Camera-type eye (tissue), 1 donor: ENCODE results near the gene NBPF11. TPM values are rescaled to one million over a fixed set of nuclear protein-coding genes. Genes with fewer than 3 reads are reported as not detected.

Source experiments
- total RNA-seq: library from RNA; depleted of rRNA; stranded (reverse); fragments of >200 nt; gene quantifications from one replicate; pipeline ENCODE4 v1.2.3, GENCODE V29; 2014

Gene NBPF11, protein sequence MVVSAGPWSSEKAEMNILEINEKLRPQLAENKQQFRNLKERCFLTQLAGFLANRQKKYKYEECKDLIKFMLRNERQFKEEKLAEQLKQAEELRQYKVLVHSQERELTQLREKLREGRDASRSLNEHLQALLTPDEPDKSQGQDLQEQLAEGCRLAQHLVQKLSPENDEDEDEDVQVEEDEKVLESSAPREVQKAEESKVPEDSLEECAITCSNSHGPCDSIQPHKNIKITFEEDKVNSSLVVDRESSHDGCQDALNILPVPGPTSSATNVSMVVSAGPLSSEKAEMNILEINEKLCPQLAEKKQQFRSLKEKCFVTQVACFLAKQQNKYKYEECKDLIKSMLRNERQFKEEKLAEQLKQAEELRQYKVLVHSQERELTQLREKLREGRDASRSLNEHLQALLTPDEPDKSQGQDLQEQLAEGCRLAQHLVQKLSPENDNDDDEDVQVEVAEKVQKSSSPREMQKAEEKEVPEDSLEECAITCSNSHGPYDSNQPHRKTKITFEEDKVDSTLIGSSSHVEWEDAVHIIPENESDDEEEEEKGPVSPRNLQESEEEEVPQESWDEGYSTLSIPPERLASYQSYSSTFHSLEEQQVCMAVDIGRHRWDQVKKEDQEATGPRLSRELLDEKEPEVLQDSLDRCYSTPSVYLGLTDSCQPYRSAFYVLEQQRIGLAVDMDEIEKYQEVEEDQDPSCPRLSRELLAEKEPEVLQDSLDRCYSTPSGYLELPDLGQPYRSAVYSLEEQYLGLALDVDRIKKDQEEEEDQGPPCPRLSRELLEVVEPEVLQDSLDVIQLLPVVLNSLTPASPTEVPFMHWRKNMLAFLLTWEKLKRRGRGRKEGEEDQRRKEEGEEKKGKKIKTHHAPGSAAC
- total RNA-seq: 16.7 TPM

DNA sequence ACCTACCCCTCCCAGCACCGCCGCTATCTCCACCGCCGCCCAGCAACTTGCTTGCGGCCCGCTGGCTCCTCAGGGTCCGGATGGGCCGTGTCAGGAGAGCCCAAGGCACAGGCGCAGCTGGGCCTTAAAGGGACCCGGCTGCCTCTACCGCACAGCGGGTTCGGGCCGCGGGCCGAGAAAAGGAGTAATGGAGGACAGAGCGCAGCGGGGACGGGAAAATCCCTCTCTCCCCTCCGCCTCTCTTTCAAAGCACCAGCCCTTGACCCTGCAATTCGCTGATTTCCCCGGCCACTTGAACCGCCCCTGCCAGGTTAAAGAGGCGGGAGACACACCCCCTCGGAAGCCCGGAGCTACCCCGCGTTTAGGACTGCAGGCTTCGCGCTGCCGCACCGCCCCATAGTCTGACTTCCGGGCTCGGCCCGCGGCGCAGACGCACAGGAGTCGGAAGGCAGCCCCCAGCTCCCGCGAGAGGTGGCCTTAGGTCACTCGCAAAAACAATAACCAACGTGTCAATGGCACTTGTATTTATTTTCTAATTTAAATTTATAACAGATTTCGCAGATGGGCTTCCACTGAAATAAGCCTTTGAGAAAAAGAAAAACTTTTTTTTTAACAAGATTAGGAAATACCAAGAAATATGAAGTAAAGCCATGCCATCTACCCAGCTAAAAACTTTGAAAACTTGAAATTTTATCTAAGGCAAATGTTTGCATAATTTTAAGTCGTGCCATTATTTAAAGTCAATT lies at the start of gene NBPF11:
NBPF11 (minus strand) TSS at position 371 of the 746 bp plus-strand sequence. CDS start 25,278 bp downstream, outside the sequence.

Other genes starting within 250 kb of the NBPF11 start
- 40.3 TPM for gene GJA8, start 249.5 kb downstream of the NBPF11 start, total RNA-seq
- 39.4 TPM for gene GPR89B, start 223.9 kb downstream of the NBPF11 start, total RNA-seq